ENCODE data around the gene ALG9. TPM values are rescaled to one million over a fixed set of nuclear protein-coding genes. Genes with fewer than 3 reads are reported as not detected.

The ALG9 gene
- total RNA-seq, 2 donors from 2014 or later, result 25.3 to 26.6 TPM

- Mint-ChIP-seq H3K27ac (no peak overlapping the region), H3K4me1 (peaks cover 12% of the 10 kb centered on the region), H3K27me3 (ENCODE audit: insufficient read depth) (peaks cover 4% of the 10 kb centered on the region), H3K4me3 (no peak overlapping the region), H3K36me3 (ENCODE audit: low read depth) (no peaks in the 10 kb centered on the region), H3K9me3 (no peaks in the 10 kb centered on the region)
- no peaks in the 10 kb centered on the region for H3K9me3 ChIP-seq (ENCODE audit: control insufficient read depth, low read length)
- H3K27me3 ChIP-seq (ENCODE audit: control insufficient read depth, insufficient read depth, low read length, poor library complexity, severe bottlenecking), result no peaks in the 10 kb centered on the region
- H3K4me1 ChIP-seq (ENCODE audit: control insufficient read depth, insufficient read depth, low read length), result peaks cover 2% of the 10 kb centered on the region
- H3K36me3 ChIP-seq (ENCODE audit: control insufficient read depth, insufficient read depth, low read length), result no peaks in the 10 kb centered on the region
- DNase-seq, result no peak
- no peak overlapping the region for H3K9ac ChIP-seq (ENCODE audit: extremely low read depth, low read length, poor library complexity, severe bottlenecking)
- WGBS, 2 experiments (ENCODE audit: insufficient coverage in 1 of 2, insufficient read length in 1 of 2), result 92 to 97% methylated on average over 4 to 5 of the region's 5 CpGs
- TF ChIP-seq CTCF (conservative IDR thresholded peaks at IDR 0.05), result no peak
- H3K4me3 ChIP-seq (ENCODE audit: low read length), result no peak overlapping the region
- H3K27ac ChIP-seq (ENCODE audit: low read depth, low read length), result no peak overlapping the region
These were observed 10.8 kb upstream of the ALG9 start for GRCh38 chr11:111882202-111882601.

GRCh38 chr11:111879637-111879960 is 8.2 kb upstream of the ALG9 start:
- TF ChIP-seq CTCF (conservative IDR thresholded peaks at IDR 0.05), result no peak
- H3K27ac Mint-ChIP-seq, result peak overlapping the region; percentile 100
- H3K4me1 Mint-ChIP-seq, result peaks cover 12% of the 10 kb centered on the region
- H3K9me3 Mint-ChIP-seq, result no peaks in the 10 kb centered on the region
- peaks cover 2% of the 10 kb centered on the region for H3K4me1 ChIP-seq (ENCODE audit: control insufficient read depth, insufficient read depth, low read length)
- no peaks in the 10 kb centered on the region for H3K36me3 Mint-ChIP-seq (ENCODE audit: low read depth)
- H3K4me3 ChIP-seq (ENCODE audit: low read length), result peak overlapping the region; percentile 96
- peak overlapping the region; percentile 73 for H3K9ac ChIP-seq (ENCODE audit: extremely low read depth, low read length, poor library complexity, severe bottlenecking)
- WGBS, 2 experiments (ENCODE audit: insufficient coverage in 1 of 2, insufficient read length in 1 of 2), result 69 to 70% methylated on average over 6 of the region's 6 CpGs
- peaks cover 4% of the 10 kb centered on the region for H3K27me3 Mint-ChIP-seq (ENCODE audit: insufficient read depth)
- H3K9me3 ChIP-seq (ENCODE audit: control insufficient read depth, low read length), result no peaks in the 10 kb centered on the region
- H3K36me3 ChIP-seq (ENCODE audit: control insufficient read depth, insufficient read depth, low read length), result no peaks in the 10 kb centered on the region
- peak overlapping the region; percentile 74 for H3K4me3 Mint-ChIP-seq
- peak overlapping the region; percentile 97 for H3K27ac ChIP-seq (ENCODE audit: low read depth, low read length)
- no peaks in the 10 kb centered on the region for H3K27me3 ChIP-seq (ENCODE audit: control insufficient read depth, insufficient read depth, low read length, poor library complexity, severe bottlenecking)
- no peak for DNase-seq

- peak; percentile 99 for DNase-seq
- TF ChIP-seq CTCF (conservative IDR thresholded peaks at IDR 0.05), result peak; percentile 98
- Histone ChIP-seq H3K36me3 (ENCODE audit: control insufficient read depth, insufficient read depth, low read length) (no peaks in the 10 kb centered on the region), H3K9me3 (ENCODE audit: control insufficient read depth, low read length) (no peaks in the 10 kb centered on the region), H3K4me3 (ENCODE audit: low read length) (peak within 1 kb of the TSS; percentile 96), H3K27me3 (ENCODE audit: control insufficient read depth, insufficient read depth, low read length, poor library complexity, severe bottlenecking) (no peaks in the 10 kb centered on the region), H3K27ac (ENCODE audit: low read depth, low read length) (peak within 1 kb of the TSS; percentile 97), H3K4me1 (ENCODE audit: control insufficient read depth, insufficient read depth, low read length) (peaks cover 2% of the 10 kb centered on the region), H3K9ac (ENCODE audit: extremely low read depth, low read length, poor library complexity, severe bottlenecking) (peak within 1 kb of the TSS; percentile 73)
- no peaks in the 10 kb centered on the region for H3K36me3 Mint-ChIP-seq (ENCODE audit: low read depth)
- peak within 1 kb of the TSS; percentile 74 for H3K4me3 Mint-ChIP-seq
- peaks cover 4% of the 10 kb centered on the region for H3K27me3 Mint-ChIP-seq (ENCODE audit: insufficient read depth)
- peak within 1 kb of the TSS; percentile 100 for H3K27ac Mint-ChIP-seq
- 1% methylated on average over 18 to 55 of the region's 55 CpGs for WGBS, 2 experiments (ENCODE audit: insufficient coverage in 1 of 2, insufficient read length in 1 of 2)
- H3K9me3 Mint-ChIP-seq, result no peaks in the 10 kb centered on the region
- H3K4me1 Mint-ChIP-seq, result peaks cover 12% of the 10 kb centered on the region
These were observed 7.7 kb upstream of the ALG9 start, which contains the start of the genes CFAP68 and FDXACB1 for GRCh38 chr11:111878849-111879636. Gene CFAP68, plus strand, starts transcription at chr11:111879541. Its CDS starts 20 bp downstream, at chr11:111879561. Gene FDXACB1, minus strand, starts transcription at chr11:111879165. Its CDS starts 33 bp downstream, at chr11:111879132.
